Measurements from ENCODE around the gene TRAK2.

- TF ChIP-seq SMAD3 (CRISPR knock-in tag; IDR thresholded peaks at IDR 0.05; ENCODE audit: borderline replicate concordance), result no peak
- no peak for TF ChIP-seq E2F5 (CRISPR knock-in tag; IDR thresholded peaks at IDR 0.05)
- TF ChIP-seq CREB1 (CRISPR knock-in tag; IDR thresholded peaks at IDR 0.05), result no peak
- TF ChIP-seq CTCF (IDR thresholded peaks at IDR 0.05), result no peak
- TF ChIP-seq ZNF232 (CRISPR knock-in tag; IDR thresholded peaks at IDR 0.05), result no peak
- no peak for TF ChIP-seq ZNF512 (CRISPR knock-in tag; IDR thresholded peaks at IDR 0.05; ENCODE audit: borderline replicate concordance)
- TF ChIP-seq MLX (CRISPR knock-in tag; IDR thresholded peaks at IDR 0.05), result no peak
- no peak for TF ChIP-seq JUN (CRISPR knock-in tag; IDR thresholded peaks at IDR 0.05)
- TF ChIP-seq NFE2L1 (CRISPR knock-in tag; IDR thresholded peaks at IDR 0.05), result no peak
- no peak for TF ChIP-seq ZNF219 (CRISPR knock-in tag; IDR thresholded peaks at IDR 0.05; ENCODE audit: borderline replicate concordance)
Observed at GRCh38 chr2:201472411-201472810, 21.2 kb upstream of the TRAK2 start.

Data from WTC11 (cell line).